HG02840 (cell line): ENCODE results near the gene SETD6.

ENCODE experiments used
- ATAC-seq: cut with Tn5 transposase; IDR thresholded peaks from one replicate; pipeline ENCODE4 v1.9.1; 2021; ENCODE audit warnings: mild to moderate bottlenecking, moderate library complexity, moderate number of reproducible peaks; ENCODE audit not compliant: unreplicated experiment, low FRiP score

SETD6 gene

DNA sequence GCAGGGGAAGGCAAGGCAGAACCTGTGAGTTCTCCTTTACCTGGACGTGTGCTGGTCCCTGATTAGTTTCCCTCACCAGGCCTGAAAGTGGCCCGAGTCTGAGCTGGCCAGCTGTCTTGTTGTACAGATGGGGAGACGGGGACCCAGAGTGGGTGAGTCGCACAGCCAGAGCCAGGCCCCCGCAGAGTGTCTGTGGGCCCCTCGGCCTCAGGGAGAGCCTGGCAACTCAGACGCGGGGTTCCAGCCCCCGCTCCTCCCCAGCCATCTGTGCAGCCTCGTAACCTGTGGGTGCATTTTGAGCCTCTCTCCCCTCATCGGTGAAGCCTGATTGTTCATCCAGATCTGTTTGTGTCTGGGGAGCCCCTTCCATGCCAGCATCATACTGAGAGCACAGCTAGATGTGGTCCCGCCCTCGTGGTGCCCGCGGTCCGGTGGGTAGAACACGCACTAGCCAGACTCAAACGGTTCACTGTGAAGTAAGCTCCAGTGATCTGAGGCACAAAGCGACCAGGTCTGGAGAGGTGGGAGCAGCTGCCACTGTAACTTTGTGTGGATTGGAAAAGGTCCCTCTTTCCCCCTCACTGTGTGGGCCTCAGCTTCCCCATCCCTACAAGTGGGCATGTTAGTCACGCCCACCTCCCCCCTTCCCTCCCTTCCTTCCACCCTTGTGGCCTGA, 21.4 kb upstream of the SETD6 start:
- ATAC-seq = no peak

DNA sequence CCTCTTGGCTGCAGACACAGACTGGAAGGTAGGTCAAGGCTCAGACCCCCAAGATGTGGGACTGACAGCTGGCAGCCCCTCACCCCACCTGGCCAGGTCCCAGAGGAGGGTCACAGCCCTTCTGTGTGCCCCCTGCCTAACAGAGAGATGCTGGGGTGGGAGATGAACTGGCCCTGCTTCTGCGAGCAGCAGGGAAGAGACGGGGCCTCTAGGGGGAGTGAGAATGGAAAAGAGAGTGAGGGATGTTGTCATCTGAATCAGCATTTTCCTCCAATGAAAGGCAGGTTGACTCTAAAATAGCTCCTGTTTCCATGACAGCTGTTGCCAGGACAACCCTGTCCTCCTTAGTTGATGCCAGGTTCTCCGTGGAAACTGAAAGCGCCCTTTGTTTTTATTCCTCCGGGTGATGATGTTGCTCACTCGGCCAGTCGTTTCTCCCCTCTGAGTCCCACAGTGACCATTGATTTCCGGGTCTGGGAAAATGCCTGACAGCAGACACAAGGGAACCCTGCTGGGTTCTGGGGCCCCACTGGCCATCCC, 20.3 kb upstream of the SETD6 start:
- ATAC-seq = no peak

DNA sequence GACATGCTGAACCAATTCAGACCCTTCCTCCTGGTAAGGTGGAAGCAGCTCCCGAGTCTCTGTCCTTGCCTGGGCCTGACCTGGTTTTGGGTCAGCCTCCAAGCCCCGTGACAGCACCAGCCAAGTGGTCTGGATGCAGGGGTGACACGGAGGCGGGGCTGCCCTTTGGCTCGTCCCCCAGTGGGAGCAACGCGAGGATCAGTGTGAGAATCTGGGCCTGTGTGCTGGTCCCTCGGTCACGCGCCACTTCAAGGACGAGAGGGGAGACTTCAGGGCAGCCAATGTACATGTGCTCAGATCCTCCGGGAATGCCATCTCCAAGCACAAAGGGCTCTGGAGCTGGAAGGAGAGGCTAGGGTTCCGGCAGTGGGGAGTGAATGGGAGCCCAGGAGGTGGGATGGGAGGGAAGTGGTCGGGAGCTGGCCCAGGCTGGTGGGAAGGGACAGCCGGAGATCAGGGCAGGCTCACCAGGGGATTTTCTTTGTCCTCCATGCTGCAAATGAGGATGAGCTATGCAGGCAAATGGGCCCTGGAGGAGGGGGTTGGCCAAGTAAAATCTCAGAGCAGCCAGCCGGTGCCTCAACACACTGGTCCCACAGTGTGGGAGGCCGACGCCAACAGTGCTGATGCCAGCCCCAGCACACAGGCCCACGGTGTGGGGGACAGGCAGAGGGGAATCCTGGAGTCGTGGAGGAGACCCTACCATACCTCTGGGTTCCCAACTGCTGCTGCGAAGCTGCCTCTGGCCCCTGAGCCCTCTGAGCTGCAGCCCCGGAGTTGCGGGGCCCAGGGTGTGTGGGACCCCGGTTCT, 19.6 kb upstream of the SETD6 start:
- ATAC-seq = no peak

DNA sequence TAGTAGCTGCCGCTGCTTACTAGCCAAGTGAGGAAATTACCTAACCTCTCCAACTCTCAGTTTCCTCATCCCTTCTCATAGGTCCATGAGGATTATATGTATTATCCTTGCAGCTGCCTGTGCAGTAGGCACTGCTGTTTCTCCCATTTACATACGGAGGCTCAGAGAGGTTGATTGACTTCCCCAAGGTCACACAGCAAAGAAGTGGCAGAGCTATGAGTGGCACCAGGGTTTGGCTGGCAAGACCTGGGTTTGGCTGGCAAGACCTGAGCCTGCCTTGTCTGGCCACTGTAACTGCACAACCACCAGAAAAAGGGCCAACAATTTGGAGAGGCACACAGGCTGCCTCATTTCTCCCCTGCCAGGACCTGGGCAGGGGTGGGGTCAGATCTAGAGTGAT, 17.8 kb upstream of the SETD6 start:
- no peak for ATAC-seq

DNA sequence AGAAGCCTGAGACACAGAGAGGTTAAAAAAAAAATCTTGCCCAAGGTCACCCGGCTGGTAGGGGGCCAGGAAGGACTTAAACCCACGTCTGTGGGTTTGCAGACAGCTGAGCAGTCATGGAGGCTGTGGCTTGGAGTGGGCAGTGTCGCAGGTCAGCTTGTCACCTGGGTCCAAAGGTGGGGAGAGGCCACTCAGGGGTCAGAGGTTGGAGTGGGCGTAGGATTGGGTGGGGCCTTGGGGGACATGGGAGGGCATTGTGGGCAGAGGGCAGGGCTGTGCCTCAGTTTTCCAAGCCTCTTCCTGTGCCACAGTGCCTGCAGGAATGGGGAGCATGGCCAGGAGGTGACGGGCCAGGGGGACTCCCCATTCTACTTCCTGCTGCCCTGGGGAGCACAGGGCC, 17.4 kb upstream of the SETD6 start:
- ATAC-seq = no peak

DNA sequence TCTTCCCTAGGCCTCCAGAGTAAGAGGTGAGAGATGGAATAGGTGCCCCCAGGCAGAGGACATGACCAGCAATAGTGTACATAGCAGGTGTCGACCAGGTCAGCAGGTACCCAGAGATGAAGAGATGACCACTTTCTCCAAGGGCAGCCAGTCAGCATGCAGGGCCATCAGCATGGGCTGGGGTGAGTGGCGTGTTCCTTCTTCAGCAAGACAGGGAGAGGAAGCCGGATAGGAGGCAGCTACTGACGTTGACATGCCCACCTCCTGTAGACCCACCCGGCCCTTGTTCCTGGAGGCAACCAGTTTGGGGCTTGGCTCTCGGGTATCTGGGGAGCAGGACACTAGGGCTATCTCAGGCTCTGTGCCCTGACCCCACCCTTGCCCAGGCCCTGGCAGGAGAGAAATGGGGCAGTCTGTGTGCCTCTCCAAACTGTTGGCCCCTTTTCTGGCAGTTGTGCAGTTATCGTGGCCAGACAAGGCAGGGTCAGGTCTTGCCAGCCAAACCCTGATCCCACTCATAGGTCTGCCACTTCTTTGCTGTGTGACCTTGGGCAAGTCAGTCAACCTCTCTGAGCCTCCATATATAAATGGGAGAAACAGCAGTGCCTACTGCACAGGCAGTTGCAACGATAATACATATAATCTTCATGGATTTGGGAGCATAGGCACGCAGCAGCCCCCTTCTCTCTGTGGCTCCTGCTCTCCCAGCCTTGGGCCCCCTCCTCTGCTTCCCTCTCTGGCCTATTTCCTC, 16.8 kb upstream of the SETD6 start:
- no peak for ATAC-seq

DNA sequence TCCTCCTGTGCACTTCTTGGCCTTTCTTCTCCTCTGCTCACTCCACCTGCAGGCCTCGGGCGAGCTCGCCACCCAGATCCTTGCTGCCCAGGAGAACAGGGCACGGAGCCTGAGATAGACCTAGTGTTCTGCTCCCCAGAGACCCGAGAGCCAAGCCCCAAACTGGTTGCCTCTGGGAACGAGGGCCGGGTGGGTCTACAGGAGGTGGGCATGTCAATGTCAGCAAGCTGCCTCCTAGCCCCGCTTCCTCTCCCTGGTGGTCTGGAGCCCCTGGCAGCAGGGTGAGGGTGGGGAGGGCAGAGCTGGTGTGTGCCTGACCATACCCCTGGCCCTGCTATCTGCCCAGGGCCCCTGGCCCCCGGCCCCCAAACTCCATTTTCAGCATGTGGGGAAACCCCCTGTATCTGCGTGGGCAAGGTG, 16.2 kb upstream of the SETD6 start:
- ATAC-seq = no peak

DNA sequence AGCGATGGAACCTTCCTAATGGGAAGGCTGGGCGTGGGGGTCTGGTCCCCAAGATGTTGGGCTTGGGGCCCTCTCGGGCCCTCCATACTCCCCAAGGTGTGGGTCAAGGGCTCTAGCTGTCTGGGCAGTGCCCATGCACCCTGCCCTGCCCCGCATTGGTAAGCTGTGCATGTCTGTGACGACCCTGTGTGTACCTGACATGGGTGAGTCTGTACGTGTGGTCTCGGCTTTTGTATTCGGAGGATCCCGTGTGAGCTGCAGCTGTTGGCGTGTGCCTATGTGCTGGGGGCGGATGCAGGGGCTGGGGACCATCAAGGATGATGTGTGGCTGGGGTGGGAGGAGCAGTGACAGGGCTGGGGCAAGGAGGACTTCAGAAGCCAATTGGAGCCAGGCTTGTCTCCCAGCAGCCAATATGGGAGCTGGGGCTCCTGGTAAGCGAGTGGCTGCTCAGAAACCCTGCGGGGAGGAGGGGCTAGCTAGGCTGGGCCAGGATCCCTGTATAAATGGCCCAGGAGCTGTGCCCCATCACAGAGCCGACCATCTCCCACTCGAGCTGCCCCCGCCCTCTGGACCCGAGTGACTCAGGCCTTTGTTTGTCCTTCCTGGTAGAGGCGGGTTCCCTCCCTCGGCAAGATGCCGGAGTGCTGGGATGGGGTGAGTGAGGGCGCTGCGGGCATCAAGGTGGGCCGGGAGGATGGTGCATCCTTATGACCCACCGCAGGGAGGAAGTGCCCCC, 15.5 kb upstream of the SETD6 start, which contains the start of gene NDRG4:
Gene NDRG4 (plus strand): TSS at position 529 of the 737 bp plus-strand sequence. CDS start 106 bp downstream, at position 635.
- peak; percentile 64 for ATAC-seq

DNA sequence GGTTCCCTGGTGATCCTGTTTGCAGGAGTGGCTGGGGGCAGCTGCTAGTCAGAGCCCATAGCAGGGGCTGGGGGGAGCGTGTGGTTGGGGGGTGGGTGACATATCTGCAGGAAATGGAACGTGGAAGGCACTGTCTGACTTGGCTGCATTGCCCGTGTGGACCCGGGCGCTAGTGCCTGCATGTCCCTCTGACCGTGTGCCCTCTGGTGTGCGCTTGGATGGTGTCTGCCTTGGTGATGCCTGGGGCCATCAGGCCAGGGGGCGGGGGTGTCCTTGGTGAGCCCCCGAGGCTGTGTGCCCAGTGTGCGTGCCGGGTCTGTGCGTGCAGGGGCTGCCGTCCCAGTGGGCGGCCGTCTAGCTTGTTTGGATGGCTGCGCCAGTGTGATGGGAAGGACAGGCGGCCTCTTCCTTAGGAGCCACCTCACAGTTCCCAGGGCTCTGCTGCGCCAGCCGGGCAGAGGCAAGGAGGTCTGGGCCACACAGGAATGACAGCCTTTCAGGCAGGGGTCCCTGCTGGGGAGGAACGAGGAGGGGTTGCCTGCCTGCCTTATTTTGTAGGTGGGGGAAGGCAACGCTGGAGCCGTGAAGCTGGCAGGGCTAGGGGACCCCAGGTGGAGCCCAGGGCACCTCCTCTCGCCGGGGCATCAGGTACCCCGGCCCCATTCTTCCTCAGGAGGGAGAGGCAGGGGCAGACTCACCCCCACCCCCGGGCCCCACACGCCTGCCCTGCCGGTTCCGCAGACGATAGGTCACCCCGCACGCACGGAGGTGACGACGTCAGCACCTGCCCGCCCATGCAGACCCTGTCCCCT, 14.7 kb upstream of the SETD6 start:
- no peak for ATAC-seq

DNA sequence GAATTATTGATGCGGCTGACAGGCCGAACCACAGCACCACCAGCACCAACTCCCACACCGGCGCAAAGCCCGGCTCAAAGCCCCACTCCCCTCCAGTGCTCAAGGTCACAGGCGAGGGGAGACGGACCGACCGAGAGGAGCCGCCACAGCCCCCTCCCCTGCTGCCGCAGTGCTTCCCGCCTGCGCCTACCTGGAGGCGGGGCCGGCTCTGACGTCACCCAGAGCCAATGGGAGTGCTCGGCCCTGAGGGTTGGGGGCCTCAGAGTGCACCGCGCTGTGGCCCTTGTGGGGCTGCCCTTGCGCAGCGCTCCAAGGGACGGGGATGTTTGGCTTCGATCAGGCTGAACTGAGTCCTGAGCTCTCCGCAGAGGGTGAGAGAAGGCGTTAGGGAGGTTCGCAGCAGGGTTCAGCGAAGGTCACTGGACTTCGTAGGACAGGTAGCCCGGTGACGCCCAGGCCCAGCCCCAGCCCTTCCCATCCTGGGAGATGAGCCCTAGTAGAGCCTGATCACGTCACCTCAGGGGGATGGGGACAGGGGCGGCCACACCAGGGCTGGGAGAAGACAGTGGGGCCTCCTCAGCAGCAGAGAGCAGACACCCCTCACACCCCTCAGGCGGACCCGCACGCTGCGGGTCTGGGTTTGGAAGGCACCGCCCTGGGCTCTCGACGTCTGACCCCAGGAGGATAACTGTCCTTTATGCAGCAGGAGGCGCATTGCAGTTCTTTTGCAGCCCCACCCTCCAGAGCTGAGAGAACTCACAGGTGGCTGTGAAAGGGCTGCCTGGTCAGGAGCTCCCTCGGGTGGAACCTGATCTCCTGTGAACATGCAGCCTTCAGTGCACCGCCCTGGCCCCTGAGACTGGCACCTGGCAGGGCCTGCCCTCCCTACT, 13.8 kb upstream of the SETD6 start:
- no peak for ATAC-seq

DNA sequence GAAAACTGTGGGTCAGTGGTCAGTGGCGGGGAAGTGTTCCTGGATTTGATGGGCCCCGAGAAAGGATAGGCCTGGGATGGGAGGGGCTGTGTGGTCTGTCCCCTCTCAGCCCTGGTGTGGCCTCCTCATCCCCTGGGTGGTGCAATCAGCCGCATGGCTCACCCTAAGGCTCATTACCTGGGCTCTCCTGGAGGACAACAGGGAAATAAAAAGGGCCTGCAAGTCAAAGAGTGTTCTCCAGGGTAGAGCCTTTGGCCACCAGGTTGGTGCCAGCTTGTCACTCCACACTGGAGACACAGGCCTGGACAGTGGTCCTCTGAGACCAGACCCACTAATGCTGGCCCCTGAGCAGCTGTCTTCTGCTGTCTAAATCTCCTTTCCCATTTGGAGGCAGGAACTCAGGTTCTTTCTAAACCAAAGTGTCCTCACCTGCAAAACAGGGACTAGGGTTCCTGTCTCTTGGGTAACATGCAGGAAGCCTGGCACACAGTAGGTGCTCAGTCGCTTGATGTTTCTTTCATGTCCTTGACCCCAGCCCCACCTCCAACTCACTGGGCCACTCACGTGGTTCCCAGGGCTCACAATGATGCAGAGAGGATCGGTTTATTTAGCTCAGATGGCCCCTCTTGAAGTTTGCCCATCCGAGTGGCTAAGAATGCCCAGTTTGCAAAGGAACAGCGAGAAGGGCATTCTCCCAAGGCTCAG, 12.9 kb upstream of the SETD6 start:
- no peak for ATAC-seq

DNA sequence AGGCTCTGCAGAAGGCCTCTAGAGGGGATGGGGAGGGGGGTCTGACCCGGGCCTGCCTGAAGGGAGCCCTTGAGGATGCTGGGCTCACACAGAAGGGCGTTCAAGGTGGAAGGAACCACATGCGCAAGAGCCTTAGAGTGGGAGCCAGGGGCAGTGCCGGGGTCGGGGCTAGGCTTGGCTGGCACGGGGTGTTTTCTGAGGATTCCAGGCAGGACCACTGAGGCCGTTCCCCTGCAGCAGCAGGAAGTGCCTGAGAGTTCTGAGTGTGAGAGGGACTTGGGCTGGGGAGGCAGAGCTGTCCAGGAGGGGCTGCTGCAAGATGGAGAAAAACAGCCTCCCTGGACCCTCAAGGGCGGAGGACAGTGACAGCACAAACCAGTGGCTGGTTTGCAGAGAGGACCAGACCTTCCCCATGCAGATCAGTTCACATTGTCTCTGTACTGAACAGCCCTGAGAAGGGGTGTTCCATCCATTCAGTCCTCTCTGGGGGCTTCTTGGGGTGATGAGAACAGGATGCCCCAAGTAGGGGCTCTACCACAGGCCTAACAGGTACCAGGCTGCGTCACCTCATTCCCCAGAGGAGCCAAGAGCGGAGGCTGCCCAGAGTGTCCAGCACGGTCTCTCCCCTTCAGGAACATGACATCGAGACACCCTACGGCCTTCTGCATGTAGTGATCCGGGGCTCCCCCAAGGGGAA, 12.0 kb upstream of the SETD6 start:
- ATAC-seq = no peak

DNA sequence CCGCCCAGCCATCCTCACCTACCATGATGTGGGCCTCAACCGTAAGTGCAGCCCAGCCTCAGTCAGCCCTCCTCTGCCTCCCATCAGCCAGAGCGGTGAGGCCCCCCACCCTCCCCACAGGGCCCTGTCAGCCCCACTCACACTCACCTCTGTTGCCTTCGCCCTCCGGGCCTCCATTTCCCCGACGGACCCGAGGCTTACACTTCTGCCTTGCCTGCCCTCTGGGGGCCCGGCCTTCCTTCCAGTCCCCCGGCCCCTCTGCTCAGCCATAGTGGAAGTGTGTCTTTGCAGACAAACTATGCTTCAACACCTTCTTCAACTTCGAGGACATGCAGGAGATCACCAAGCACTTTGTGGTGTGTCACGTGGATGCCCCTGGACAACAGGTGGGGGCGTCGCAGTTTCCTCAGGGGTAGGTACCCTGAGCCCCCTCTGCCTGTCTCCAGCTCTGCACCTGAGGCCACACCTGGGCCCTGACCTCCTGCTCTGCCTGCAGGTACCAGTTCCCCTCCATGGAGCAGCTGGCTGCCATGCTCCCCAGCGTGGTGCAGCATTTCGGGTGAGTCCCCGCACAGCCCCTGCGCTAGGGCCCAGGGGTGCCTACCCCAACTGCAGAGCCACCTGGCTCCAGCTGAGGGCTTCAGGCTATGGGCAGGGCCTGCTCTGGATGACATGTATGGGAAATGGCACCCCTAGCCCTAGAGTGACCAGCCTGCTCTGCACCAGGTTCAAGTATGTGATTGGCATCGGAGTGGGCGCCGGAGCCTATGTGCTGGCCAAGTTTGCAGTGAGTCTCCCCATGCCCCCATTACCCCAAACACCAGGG, 11.2 kb upstream of the SETD6 start:
- ATAC-seq = no peak

DNA sequence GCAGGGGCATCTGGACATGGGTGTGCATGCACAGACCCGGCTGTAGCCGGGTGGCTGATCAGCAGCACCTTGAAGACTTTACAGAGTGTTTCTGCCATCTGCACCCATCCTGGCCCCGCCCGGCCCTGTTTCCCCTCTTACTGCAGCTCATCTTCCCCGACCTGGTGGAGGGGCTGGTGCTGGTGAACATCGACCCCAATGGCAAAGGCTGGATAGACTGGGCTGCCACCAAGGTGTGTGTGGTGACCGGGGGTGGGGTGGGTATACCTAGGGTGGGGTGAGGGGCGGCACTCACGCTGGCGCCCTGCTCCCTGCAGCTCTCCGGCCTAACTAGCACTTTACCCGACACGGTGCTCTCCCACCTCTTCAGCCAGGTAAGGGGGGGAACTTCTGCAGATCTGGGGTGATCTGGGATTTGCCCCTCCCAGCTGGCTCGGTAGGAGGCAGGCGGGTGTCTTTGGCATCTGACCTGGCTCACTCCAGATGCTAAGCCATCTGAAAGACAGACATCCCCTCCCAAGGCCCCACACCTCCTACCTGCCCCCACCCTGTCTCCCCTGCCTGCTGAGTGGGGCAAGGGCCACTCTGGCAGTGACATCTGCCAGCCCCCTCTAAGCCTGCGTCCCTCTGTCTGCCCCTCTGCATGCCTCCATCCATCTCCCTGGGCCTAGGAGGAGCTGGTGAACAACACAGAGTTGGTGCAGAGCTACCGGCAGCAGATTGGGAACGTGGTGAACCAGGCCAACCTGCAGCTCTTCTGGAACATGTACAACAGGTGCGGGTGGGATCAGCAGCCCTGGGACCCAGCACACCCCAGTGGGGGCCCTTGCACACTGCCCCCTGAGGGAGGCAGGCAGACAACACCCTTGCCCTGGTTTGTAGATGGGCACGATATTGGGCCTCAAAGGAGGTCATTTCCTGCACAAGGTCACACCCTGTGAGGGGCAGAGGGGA, 8.8 kb upstream of the SETD6 start:
- ATAC-seq = no peak

DNA sequence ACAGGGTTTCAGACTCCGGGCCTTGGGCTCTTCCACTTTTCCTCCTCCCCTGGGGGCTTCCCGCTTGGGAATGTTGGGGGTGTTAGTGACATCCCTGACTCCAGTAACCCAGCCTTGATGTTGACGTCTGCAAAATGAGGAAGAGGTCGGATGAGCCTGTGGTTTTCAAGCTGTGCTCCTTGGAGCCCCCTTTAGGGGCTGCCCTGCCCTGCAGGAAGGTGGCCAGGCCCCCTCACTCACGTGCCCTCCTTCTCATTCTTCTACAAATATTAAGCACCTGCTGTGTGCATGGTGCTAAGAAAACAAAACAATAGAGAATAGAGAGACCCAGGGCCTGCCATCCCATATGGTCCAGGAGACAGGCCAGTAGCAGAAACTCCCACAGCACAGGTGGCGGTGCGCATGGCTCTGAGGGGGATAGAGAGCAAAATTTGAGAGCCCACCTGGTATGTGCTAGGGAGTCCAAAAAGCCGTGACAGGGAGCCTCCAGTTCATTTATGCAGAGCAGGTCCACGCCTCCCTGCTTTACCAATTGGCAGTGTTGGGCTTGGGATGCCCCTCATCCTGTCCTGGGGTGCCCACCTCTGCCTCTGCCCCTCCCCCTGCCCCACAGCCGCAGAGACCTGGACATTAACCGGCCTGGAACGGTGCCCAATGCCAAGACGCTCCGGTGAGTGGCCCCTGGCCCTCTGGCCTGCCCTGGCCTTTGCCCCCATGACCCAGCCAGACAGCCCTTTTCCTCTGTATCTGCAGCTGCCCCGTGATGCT, 7.9 kb upstream of the SETD6 start:
- ATAC-seq = no peak
